ENCODE results near the gene CTAG1A. TPM values are rescaled to one million over a fixed set of nuclear protein-coding genes. Genes with fewer than 3 reads are reported as not detected.
A peak's percentile ranks its signal among the peaks of the same experiment; 100 is the strongest.
"Not testable (repeated sequence)": the region's sequence is repeated elsewhere in the genome, so short reads cannot be mapped to it uniquely, and the experiment has no call there.

Gene CTAG1A
- total RNA-seq, 3 donors from 2014 or later = not detected

DNA sequence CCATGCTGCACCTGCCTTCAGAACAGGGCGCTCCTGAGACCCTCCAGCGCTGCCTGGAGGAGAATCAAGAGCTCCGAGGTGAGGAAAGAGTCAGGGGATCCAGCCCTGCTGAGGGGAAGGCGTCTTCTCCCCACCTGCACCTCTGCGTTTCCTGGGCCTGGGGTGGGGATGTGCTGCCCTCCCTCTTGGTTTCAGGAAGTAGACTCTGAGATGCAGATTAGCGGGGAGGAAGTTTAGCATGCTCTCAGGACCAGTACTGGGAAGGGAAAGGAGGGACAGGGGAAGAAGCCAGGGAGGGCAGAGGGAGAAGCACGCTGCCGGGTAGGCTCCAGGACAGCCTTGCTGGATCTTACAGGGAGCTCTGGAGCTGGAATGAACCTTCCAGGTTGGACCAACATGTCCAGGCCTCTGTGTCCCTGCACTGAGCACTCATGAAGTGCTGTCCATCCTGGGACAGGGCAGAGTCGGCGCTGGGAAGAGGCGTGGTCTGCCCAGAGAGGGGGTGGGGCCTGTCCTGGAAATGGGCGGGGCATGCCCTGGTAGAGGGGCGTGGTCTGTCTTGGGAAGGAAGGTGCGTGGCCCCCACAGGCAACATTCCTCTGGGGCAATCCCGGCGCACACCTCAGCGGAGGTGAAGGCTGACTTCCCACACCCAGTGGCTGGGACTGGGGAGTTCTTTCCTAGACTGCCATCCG is 32.7 kb upstream of the CTAG1A start:
- not testable (repeated sequence) for H3K27me3 Mint-ChIP-seq (ENCODE audit: low read depth); ATAC-seq; H3K9me3 Mint-ChIP-seq; DNase-seq; H3K4me3 Mint-ChIP-seq
- Mint-ChIP-seq H3K36me3 (ENCODE audit: insufficient read depth) (peaks cover 15% of the 10 kb centered on the region), H3K4me1 (ENCODE audit: low read depth) (peaks cover 30% of the 10 kb centered on the region)

DNA sequence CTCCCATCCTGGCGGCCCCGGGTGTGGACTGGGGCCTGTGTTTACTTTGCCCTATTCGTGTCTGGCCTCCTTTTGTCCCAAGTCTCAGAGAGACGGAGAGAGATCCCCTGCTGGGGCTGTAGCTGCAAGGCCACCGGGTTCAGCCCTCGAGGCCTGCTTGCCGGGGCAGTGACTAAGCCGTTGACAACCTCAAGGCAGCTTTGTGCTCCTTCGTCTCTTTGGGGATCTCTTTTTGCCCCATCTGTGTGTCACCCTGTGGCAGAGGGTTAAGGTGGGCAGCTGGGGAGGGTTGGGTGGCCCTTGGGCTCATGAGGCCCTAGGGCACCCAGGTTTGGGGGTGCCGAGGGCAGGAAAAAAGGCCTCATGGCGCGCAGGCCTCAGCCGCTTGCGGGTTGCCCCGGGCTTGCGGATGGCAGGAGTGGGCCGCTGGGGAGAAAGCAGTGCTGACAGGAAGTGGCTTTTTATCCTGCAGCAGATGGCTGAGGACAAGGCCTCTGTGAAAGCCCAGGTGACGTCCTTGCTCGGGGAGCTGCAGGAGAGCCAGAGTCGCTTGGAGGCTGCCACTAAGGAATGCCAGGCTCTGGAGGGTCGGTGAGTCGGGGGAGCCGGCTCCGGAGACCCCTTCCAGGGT is 26.8 kb upstream of the CTAG1A start:
- not testable (repeated sequence) for H3K4me3 Mint-ChIP-seq; DNase-seq; H3K4me1 Mint-ChIP-seq (ENCODE audit: low read depth); H3K27me3 Mint-ChIP-seq (ENCODE audit: low read depth); H3K36me3 Mint-ChIP-seq (ENCODE audit: insufficient read depth); H3K9me3 Mint-ChIP-seq
- peak; percentile 73 to 83 for ATAC-seq

DNA sequence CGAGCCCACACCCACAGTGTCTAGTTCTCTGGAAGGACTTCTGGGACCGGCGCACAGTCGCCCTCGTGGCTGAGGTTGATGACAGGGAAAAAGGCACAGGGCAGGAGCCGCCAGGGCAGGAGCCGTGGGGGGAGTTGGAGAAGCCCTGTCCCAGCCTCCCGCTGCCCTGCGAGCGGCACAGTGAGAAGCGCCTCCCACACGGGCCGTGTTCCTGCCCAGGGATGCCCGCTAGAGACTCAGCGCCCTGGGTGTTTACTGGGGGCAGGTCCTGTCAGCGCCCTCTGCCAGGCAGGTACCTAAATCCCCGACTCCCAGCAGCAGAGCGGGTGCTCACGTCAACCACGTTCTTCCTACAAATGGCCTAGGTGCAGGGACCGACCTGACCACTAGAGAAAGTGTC is 26.0 kb upstream of the CTAG1A start:
- not testable (repeated sequence) for H3K27me3 Mint-ChIP-seq (ENCODE audit: low read depth); H3K4me1 Mint-ChIP-seq (ENCODE audit: low read depth); H3K4me3 Mint-ChIP-seq; ATAC-seq; H3K9me3 Mint-ChIP-seq; DNase-seq; H3K36me3 Mint-ChIP-seq (ENCODE audit: insufficient read depth)

DNA sequence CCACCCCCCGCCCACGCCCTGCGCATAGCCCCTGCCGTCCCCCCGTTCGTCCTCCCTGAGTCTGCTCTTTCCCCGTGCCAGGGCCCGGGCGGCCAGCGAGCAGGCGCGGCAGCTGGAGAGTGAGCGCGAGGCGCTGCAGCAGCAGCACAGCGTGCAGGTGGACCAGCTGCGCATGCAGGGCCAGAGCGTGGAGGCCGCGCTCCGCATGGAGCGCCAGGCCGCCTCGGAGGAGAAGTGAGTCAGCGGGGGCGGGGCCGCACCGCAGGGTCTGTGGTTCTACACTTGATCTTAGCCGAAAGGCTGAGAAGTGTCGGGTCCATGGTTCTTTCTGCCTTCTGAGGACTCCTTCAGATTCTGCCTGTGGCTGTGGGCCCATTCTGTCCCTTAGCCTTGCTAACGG is 24.6 kb upstream of the CTAG1A start:
- H3K27me3 Mint-ChIP-seq (ENCODE audit: low read depth); H3K4me1 Mint-ChIP-seq (ENCODE audit: low read depth); H3K36me3 Mint-ChIP-seq (ENCODE audit: insufficient read depth); ATAC-seq; H3K9me3 Mint-ChIP-seq; DNase-seq; H3K4me3 Mint-ChIP-seq: not testable (repeated sequence)

DNA sequence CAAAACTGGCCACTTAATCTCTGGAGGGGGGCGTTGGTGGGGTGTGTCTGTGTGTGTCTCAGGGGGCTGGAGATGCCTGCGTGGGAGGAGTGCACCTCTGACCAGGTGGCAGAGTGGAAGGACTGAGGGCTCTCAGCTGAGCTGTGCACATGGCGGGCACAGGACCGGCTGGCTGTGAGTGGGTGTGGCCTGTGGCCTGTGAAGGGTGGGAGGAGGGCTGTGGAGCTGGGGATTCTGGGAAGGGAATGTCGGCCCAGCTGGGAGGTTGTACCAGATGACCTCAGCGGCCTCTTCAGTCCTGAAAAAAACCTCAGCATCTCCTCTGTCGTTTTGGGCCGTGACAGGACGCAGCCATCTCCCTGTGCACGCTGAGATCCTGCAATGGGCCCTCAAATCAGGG is 22.6 kb upstream of the CTAG1A start:
- DNase-seq; H3K4me1 Mint-ChIP-seq (ENCODE audit: low read depth); H3K27me3 Mint-ChIP-seq (ENCODE audit: low read depth); H3K9me3 Mint-ChIP-seq; H3K4me3 Mint-ChIP-seq; H3K36me3 Mint-ChIP-seq (ENCODE audit: insufficient read depth); ATAC-seq: not testable (repeated sequence)

DNA sequence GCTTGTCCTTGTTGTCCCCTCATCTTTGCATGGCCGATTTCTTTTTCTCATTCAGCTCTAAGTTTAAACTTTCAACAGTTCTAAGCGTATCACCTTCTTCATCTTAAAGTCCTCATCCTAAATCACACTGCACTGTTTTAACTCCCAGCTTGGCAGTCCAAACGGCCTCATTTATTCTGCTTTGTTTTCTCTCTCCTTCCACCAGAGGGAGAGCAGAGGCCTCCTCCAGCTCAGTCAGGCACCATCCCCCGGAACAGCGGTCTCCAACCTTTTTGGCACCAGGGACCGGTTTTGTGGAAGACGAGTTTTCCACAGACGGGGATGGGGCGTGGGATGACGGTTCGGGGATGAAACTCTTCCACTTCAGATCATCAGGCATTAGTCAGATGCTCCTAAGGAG is 14.6 kb upstream of the CTAG1A start:
- H3K27me3 Mint-ChIP-seq (ENCODE audit: low read depth); DNase-seq; H3K4me3 Mint-ChIP-seq; H3K9me3 Mint-ChIP-seq; H3K36me3 Mint-ChIP-seq (ENCODE audit: insufficient read depth); ATAC-seq; H3K4me1 Mint-ChIP-seq (ENCODE audit: low read depth): not testable (repeated sequence)

DNA sequence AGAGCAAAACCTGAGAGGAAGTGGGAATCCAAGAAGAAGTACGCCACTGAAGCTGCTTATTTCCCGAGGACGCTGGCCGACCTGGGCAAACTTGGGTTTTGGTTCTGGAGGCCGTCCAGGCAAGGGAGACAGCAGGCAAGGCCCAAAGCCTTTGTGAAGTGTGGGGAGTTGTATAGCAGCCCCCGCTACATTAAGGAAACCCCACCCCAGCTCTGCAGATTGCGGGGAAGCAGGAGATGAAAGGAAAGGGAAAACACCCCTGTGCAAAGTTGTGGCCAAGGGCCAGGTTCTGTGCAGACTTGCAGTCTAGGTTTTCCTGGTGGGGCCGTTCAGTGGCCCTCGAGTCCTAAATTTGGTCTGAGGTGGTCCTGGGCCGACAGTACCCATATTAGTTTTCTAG is 11.9 kb upstream of the CTAG1A start:
- DNase-seq; H3K27me3 Mint-ChIP-seq (ENCODE audit: low read depth); H3K4me3 Mint-ChIP-seq; H3K4me1 Mint-ChIP-seq (ENCODE audit: low read depth); H3K9me3 Mint-ChIP-seq; H3K36me3 Mint-ChIP-seq (ENCODE audit: insufficient read depth); ATAC-seq: not testable (repeated sequence)

DNA sequence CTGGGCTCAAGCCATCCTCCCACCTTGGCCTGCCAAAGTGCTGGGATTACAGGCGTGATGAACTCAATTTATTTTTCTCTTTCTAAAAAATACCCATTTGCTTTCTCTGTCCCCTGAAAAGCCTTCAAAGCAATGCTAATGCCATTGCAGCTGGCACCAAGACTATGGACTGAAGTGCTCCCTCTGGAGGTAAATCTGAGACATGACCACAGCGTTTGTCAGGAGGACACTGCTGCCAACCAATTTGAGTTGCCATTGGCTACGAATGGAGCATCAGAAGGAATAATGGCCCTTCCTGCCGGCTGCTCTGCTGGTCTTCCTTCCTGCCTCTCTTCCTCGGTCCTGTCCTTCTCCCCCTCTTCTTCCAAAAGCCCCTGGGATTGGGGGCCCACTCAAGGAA is 9.9 kb upstream of the CTAG1A start:
- H3K36me3 Mint-ChIP-seq (ENCODE audit: insufficient read depth); H3K9me3 Mint-ChIP-seq; DNase-seq; H3K4me3 Mint-ChIP-seq; H3K27me3 Mint-ChIP-seq (ENCODE audit: low read depth); H3K4me1 Mint-ChIP-seq (ENCODE audit: low read depth): not testable (repeated sequence)
- ATAC-seq = peak; percentile 51 to 56

DNA sequence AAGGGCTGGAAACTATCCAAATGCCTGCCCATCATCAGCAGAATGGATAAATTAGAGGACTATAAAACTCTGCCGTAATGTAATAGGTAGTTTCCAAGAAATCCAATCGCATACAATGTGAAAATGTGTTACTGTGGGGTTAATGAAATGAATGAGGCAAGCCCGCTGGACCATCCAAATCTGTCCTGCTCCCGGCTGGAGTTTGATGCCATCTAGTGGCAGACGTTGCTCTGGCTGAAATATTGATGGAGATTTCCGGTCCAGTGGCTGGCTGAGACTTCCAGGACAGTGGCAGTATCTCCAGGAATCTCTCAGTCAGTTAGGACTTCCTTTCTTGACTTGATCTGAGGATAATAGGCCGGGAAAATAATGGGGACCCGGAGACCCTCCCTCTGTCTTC is 1.9 kb upstream of the CTAG1A start:
- ATAC-seq; H3K4me1 Mint-ChIP-seq (ENCODE audit: low read depth); H3K9me3 Mint-ChIP-seq; DNase-seq; H3K36me3 Mint-ChIP-seq (ENCODE audit: insufficient read depth); H3K4me3 Mint-ChIP-seq; H3K27me3 Mint-ChIP-seq (ENCODE audit: low read depth): not testable (repeated sequence)

DNA sequence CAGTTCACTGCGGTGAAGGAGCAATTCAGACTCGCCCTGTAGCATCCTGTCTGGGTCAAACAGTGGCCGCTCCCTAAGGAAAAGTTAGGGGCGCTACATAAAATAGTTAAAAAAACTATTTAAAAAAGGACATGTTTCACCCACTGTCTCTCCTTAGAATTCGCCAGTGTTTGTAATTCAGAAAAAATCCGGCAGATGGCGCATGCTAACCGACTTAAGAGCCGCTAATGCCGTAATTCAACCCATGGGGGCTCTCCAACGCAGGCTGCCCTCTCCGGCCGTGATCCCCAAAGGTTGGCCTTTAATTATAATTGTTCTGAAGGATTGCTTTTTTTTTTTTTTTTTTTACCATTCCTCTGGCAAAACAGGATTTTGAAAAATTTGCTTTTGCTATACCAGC is 5.5 kb downstream of the CTAG1A start:
- H3K4me1 Mint-ChIP-seq (ENCODE audit: low read depth); H3K4me3 Mint-ChIP-seq; DNase-seq: not testable (repeated sequence)

DNA sequence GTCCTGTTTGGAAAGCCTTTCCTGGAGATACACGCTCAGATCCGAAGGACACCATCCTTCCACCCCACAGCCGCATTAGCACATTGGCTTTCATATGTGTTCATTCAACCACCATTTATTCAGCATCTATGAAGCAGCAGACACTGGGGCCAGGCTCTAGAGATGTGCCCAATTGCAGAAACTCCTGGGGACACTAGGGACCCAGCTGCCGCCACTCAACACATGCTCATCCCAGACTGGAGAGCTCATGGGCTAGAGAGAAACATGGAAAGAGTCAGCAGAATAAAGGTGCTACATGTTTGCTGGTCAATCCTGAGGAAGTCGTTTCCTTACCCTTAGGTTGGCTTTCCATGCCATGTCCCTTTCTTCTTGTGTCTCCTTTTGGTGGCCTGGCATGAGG is 7.6 kb downstream of the CTAG1A start:
- no peak overlapping the region for H3K4me3 Mint-ChIP-seq
- no peak for DNase-seq
- no peaks in the 10 kb centered on the region for H3K9me3 Mint-ChIP-seq
- no peaks in the 10 kb centered on the region for H3K36me3 Mint-ChIP-seq (ENCODE audit: insufficient read depth)
- no peak for ATAC-seq
- peaks cover 2% of the 10 kb centered on the region for H3K27me3 Mint-ChIP-seq (ENCODE audit: low read depth)
- H3K4me1 Mint-ChIP-seq (ENCODE audit: low read depth) = no peaks in the 10 kb centered on the region

More for the DNA sequence above, 5.5 kb downstream of the CTAG1A start:
- not testable (repeated sequence) for H3K36me3 Mint-ChIP-seq (ENCODE audit: insufficient read depth); H3K9me3 Mint-ChIP-seq; H3K27me3 Mint-ChIP-seq (ENCODE audit: low read depth); ATAC-seq

DNA sequence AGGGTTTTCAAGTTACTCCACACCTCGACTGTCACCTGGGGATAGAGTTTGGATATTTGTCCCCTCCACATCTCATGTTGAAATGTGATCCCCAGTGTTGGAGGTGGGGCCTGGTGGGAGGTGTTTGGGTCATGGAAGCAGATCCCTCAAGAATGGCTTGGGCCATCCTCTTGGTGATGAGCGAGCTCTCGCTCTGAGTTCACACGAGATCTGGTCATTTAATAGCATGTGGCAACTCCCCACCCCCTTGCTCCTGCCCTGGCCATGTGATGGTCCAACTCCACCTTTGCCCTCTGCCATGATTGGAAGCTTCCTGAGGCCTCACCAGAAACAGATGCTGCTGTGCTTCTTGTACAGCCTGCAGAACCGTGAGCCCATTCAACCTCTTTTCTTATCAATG is 8.3 kb downstream of the CTAG1A start:
- DNase-seq = no peak
- Mint-ChIP-seq H3K36me3 (ENCODE audit: insufficient read depth) (no peaks in the 10 kb centered on the region), H3K4me3 (no peak overlapping the region), H3K27me3 (ENCODE audit: low read depth) (peaks cover 2% of the 10 kb centered on the region), H3K9me3 (no peaks in the 10 kb centered on the region), H3K4me1 (ENCODE audit: low read depth) (no peaks in the 10 kb centered on the region)
- ATAC-seq = no peak

DNA sequence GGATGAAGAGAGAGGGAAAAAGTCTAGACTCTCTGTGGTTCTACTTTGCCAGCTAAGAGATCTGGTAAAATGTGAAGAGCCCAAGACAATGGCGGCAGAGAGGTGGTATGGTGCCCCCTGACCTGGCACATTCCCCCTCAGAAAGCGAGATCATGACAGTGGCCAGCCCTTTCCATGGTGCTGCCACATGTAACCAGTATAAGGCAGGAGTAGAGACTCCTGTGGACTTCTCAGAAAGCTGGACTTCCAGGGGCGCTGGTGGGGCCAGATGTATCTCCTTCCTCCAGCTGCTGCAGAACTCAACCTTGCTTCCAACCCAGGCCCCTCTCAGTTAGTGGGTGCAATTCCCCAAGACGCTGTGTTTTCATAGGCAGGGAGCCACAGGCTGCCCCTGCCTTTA is 9.6 kb downstream of the CTAG1A start:
- Mint-ChIP-seq H3K36me3 (ENCODE audit: insufficient read depth) (no peaks in the 10 kb centered on the region), H3K4me3 (no peak overlapping the region), H3K27me3 (ENCODE audit: low read depth) (peaks cover 2% of the 10 kb centered on the region), H3K4me1 (ENCODE audit: low read depth) (no peaks in the 10 kb centered on the region), H3K9me3 (no peaks in the 10 kb centered on the region)
- DNase-seq (no peak), ATAC-seq (no peak)

DNA sequence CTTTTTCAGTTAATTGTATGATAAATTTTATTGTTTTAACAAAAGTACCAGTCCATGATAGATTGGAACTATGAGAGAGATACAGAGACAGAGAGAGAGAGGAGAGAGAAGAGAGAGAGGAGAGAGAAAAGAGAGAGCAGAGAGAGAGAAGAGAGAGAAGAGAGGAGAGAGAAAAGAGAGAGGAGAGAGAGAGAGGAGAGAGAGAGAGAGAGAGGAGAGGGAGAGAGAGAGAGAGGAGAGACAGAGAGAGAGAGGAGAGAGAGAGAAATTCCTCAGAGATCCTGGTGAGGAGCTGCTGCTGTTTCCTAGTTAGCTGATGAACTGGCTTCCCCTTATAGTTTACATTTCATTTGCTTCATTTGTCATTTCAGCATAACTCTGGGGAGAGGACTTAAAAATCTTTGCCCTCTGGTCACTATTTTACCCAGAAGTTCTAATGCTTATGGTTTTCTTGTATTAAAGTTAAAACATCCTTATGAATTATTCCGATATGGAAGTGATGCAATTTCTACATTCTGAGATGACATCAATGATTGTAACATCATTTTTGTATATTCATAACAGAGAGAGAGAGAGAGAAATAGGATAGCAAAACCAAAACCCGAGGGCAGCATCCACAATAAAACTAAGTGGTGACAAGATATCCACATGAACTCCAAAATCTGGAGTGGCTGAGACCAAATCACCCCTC is 10.8 kb downstream of the CTAG1A start:
- H3K27me3 Mint-ChIP-seq (ENCODE audit: low read depth) = peaks cover 5% of the 10 kb centered on the region
- ATAC-seq (no peak), DNase-seq (no peak)
- H3K9me3 Mint-ChIP-seq = no peaks in the 10 kb centered on the region
- H3K4me3 Mint-ChIP-seq = no peak overlapping the region
- no peaks in the 10 kb centered on the region for H3K36me3 Mint-ChIP-seq (ENCODE audit: insufficient read depth)
- H3K4me1 Mint-ChIP-seq (ENCODE audit: low read depth) = no peaks in the 10 kb centered on the region

DNA sequence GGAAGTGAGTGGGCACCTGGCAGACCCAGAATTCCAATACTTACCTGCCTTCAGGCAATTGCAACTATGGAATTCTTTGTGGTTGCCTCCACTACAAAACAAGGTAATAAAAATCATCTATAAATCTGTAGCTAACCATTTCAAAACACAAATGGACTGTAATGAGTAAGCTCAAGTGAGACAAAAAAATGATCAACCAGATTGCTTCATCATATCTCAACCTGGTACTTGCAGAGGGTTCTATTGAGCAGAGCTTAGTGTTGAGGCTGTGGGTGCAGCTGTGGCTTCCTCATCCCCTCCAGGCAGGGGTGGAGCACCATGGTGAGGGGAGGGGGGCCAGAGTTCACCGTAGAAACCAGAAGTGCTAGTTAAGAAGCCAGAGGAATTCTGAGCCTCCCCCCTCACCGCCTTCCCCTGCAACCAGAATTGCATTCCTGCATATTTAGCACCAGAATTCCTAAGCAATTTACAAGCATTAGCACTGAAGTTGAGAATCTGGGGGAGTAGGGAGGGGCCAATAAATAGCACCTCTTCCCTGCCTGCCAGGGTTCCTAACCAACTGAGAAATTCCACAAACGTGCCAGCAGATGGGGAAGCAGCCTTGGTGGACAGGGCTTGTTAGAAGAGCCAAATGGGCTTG is 11.5 kb downstream of the CTAG1A start:
- H3K27me3 Mint-ChIP-seq (ENCODE audit: low read depth) = peaks cover 5% of the 10 kb centered on the region
- H3K4me1 Mint-ChIP-seq (ENCODE audit: low read depth) = no peaks in the 10 kb centered on the region
- ATAC-seq (peak in 1 of 2 donors; percentile 42), DNase-seq (no peak)
- H3K4me3 Mint-ChIP-seq = no peak overlapping the region
- H3K9me3 Mint-ChIP-seq = no peaks in the 10 kb centered on the region
- H3K36me3 Mint-ChIP-seq (ENCODE audit: insufficient read depth) = no peaks in the 10 kb centered on the region

Measured in activated T-cell treated with anti-CD3 and anti-CD28 coated beads, Interleukin-2, amount 50 U/mL, for 4 hours (primary cell).